Chondrocyte (in vitro differentiated cells): ENCODE results near the gene ARHGAP24. TPM values are rescaled to one million over a fixed set of nuclear protein-coding genes. Genes with fewer than 3 reads are reported as not detected.

Source experiments
- DNase-seq: peaks from one replicate; pipeline ENCODE4 v3.0.0; 2021; ENCODE audit warnings: mixed read lengths, low spot score
- H3K27ac Mint-ChIP-seq: one replicate; pipeline ENCODE4 v1.8.0; 2021; ENCODE audit warnings: mild to moderate bottlenecking, moderate library complexity, mixed read lengths; ENCODE audit not compliant: unreplicated experiment
- H3K27me3 Mint-ChIP-seq: 2 replicates; pipeline ENCODE4 v1.8.0; 2021; ENCODE audit warnings: low read depth, mixed read lengths
- H3K36me3 Mint-ChIP-seq: 2 replicates; pipeline ENCODE4 v1.8.0; 2021; ENCODE audit warnings: low read depth, mixed read lengths
- H3K4me1 Mint-ChIP-seq: 2 replicates; pipeline ENCODE4 v1.8.0; 2021; ENCODE audit warnings: low read depth, mild to moderate bottlenecking, mixed read lengths
- H3K4me3 Mint-ChIP-seq: one replicate; pipeline ENCODE4 v1.8.0; 2021; ENCODE audit warnings: mild to moderate bottlenecking, moderate library complexity, mixed read lengths; ENCODE audit not compliant: unreplicated experiment
- H3K9me3 Mint-ChIP-seq: 2 replicates; pipeline ENCODE4 v1.8.0; 2021; ENCODE audit warnings: low read depth, mixed read lengths
- total RNA-seq: library from RNA; stranded (reverse); gene quantifications from 3 replicates; pipeline ENCODE4 v1.2.1, GENCODE V29; 2021
- TF ChIP-seq, protein P1 (sequence below): fragments of 200-600 bp; sonication (generic); IDR thresholded peaks from 2 replicates; pipeline ENCODE4 v1.5.0; 2021; ENCODE audit warnings: antibody characterized with exemption, mild to moderate bottlenecking, moderate library complexity

ARHGAP24 gene
- total RNA-seq, 1 donor from 2014 or later, result 22.0 TPM

GRCh38 chr4:85780664-85781063, 305.7 kb downstream of the ARHGAP24 start:
- peak overlapping the region; percentile 59 for H3K4me3 Mint-ChIP-seq
- H3K9me3 Mint-ChIP-seq, result no peaks in the 10 kb centered on the region
- H3K36me3 Mint-ChIP-seq, result no peaks in the 10 kb centered on the region
- no peaks in the 10 kb centered on the region for H3K27me3 Mint-ChIP-seq
- H3K4me1 Mint-ChIP-seq, result peaks cover 64% of the 10 kb centered on the region
- peak overlapping the region; percentile 87 for H3K27ac Mint-ChIP-seq
- TF ChIP-seq, protein P1, sequence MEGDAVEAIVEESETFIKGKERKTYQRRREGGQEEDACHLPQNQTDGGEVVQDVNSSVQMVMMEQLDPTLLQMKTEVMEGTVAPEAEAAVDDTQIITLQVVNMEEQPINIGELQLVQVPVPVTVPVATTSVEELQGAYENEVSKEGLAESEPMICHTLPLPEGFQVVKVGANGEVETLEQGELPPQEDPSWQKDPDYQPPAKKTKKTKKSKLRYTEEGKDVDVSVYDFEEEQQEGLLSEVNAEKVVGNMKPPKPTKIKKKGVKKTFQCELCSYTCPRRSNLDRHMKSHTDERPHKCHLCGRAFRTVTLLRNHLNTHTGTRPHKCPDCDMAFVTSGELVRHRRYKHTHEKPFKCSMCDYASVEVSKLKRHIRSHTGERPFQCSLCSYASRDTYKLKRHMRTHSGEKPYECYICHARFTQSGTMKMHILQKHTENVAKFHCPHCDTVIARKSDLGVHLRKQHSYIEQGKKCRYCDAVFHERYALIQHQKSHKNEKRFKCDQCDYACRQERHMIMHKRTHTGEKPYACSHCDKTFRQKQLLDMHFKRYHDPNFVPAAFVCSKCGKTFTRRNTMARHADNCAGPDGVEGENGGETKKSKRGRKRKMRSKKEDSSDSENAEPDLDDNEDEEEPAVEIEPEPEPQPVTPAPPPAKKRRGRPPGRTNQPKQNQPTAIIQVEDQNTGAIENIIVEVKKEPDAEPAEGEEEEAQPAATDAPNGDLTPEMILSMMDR, result no peak
- DNase-seq, result no peak

DNA sequence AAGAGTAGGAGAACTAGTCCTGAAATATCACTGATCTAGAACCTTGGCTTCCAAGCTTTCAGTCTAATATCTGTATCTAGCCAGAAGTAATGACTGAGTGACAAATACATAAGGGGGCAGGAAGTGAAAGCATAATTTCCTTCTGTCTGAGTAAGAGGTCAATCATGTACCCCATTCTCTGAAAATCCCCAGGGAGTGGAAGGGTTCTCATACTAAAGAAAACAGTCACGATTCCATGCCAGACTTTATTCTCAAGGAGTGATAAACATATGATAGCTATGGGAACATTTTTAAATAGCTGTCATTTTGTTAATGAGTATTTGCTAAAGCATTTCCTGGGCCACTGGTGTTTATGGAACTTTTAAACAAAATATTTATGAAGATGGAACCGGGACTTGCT, 308.5 kb downstream of the ARHGAP24 start:
- peak overlapping the region; percentile 0 for H3K4me3 Mint-ChIP-seq
- peaks cover 72% of the 10 kb centered on the region for H3K4me1 Mint-ChIP-seq
- no peak for DNase-seq
- H3K36me3 Mint-ChIP-seq, result no peaks in the 10 kb centered on the region
- peaks cover 6% of the 10 kb centered on the region for H3K9me3 Mint-ChIP-seq
- no peaks in the 10 kb centered on the region for H3K27me3 Mint-ChIP-seq
- H3K27ac Mint-ChIP-seq, result peak overlapping the region; percentile 86
- TF ChIP-seq, protein P1, result no peak

GRCh38 chr4:85783900-85784299, 308.9 kb downstream of the ARHGAP24 start:
- Mint-ChIP-seq H3K27me3 (no peaks in the 10 kb centered on the region), H3K4me1 (peaks cover 75% of the 10 kb centered on the region), H3K36me3 (no peaks in the 10 kb centered on the region), H3K4me3 (peak overlapping the region; percentile 0), H3K9me3 (peaks cover 6% of the 10 kb centered on the region), H3K27ac (peak overlapping the region; percentile 86)
- TF ChIP-seq, protein P1, result no peak
- DNase-seq, result no peak

- DNase-seq, result no peak
- no peaks in the 10 kb centered on the region for H3K36me3 Mint-ChIP-seq
- peak overlapping the region; percentile 86 for H3K27ac Mint-ChIP-seq
Observed at GRCh38 chr4:85784348-85784747, 309.4 kb downstream of the ARHGAP24 start.

DNA sequence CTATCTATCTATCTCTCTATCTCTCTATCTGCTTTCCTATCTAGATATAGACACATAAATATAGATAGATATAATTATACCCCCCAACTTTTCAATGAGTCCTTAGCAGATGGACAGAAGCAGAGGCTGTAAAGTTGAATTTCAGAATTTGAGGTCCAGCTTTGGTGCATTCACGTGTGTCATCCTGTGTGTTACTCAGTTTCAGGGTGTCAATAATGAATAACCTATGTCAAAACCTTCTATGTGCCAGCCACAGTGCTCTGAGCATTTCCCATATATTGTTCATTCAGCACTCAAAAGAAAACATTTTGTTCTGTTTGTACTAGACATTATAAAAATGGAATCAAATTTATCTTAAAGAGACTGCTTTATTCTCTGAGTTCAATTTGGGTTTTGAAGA, 310.0 kb downstream of the ARHGAP24 start:
- Mint-ChIP-seq H3K4me3 (no peak overlapping the region), H3K36me3 (no peaks in the 10 kb centered on the region), H3K27ac (peak overlapping the region; percentile 86), H3K9me3 (peaks cover 6% of the 10 kb centered on the region), H3K27me3 (no peaks in the 10 kb centered on the region), H3K4me1 (peaks cover 81% of the 10 kb centered on the region)
- DNase-seq, result no peak
- TF ChIP-seq, protein P1, result no peak

More at GRCh38 chr4:85784348-85784747, 309.4 kb downstream of the ARHGAP24 start:
- Mint-ChIP-seq H3K9me3 (peaks cover 6% of the 10 kb centered on the region), H3K4me3 (no peak overlapping the region), H3K27me3 (no peaks in the 10 kb centered on the region), H3K4me1 (peaks cover 79% of the 10 kb centered on the region)
- TF ChIP-seq, protein P1, result no peak
